Loucy (cell line): ENCODE data around the gene ANKRD63.

Experiments used
- H2AFZ ChIP-seq: fragments of 200-600 bp; sonication (generic); 2 replicates; pipeline ENCODE4 v1.6.0; 2016; ENCODE audit warnings: antibody characterized with exemption, mild to moderate bottlenecking, low read length, moderate library complexity
- H3F3A ChIP-seq: fragments of 200-600 bp; 2 replicates; pipeline ENCODE4 v1.6.0; 2016; ENCODE audit warnings: antibody characterized with exemption, low read depth, mild to moderate bottlenecking
- H3K27me3 ChIP-seq: fragments of 200-600 bp; sonication (generic); 2 replicates; pipeline ENCODE4 v1.6.1; 2014; ENCODE audit warnings: low read length, mild to moderate bottlenecking; ENCODE audit not compliant: insufficient read depth, poor library complexity, severe bottlenecking
- H3K36me3 ChIP-seq: fragments of 200-600 bp; sonication (generic); 2 replicates; pipeline ENCODE4 v1.6.1; 2016; ENCODE audit warnings: low read length; ENCODE audit not compliant: insufficient read depth
- H3K4me1 ChIP-seq: fragments of 200-600 bp; sonication (generic); 2 replicates; pipeline ENCODE4 v1.5.1; 2014; ENCODE audit warnings: low read length, mild to moderate bottlenecking; ENCODE audit not compliant: insufficient read depth, poor library complexity, severe bottlenecking
- H3K4me2 ChIP-seq: fragments of 200-600 bp; sonication (generic); 2 replicates; pipeline ENCODE4 v1.6.0; 2014; ENCODE audit warnings: antibody characterized with exemption, low read length, low read depth, mild to moderate bottlenecking; ENCODE audit not compliant: poor library complexity, severe bottlenecking
- H3K4me3 ChIP-seq: fragments of 200-600 bp; sonication (generic); 2 replicates; pipeline ENCODE4 v1.5.1; 2014; ENCODE audit warnings: low read length, mild to moderate bottlenecking, mixed read lengths; ENCODE audit not compliant: poor library complexity, severe bottlenecking
- H3K79me2 ChIP-seq: fragments of 200-600 bp; sonication (generic); 2 replicates; pipeline ENCODE4 v1.6.1; 2014; ENCODE audit warnings: low read length; ENCODE audit not compliant: insufficient read depth
- H3K9ac ChIP-seq: fragments of 200-600 bp; sonication (generic); 2 replicates; pipeline ENCODE4 v1.6.0; 2014; ENCODE audit warnings: mild to moderate bottlenecking, low read depth, low read length, moderate library complexity; ENCODE audit not compliant: poor library complexity, severe bottlenecking
- H3K9me2 ChIP-seq: fragments of 200-600 bp; sonication (generic); replicated peaks from 2 replicates; pipeline ENCODE4 v1.6.1; 2016; ENCODE audit warnings: low read depth, low read length, mixed read lengths
- H3K9me3 ChIP-seq: fragments of 200-600 bp; sonication (generic); 2 replicates; pipeline ENCODE4 v1.6.1; 2014; ENCODE audit warnings: mild to moderate bottlenecking, antibody characterized with exemption, low read length, low read depth; ENCODE audit not compliant: insufficient read depth
- H4K20me1 ChIP-seq: fragments of 200-600 bp; sonication (generic); 2 replicates; pipeline ENCODE4 v1.6.0; 2014; ENCODE audit warnings: antibody characterized with exemption, low read length, mild to moderate bottlenecking; ENCODE audit not compliant: insufficient read depth, poor library complexity, severe bottlenecking
- EZH2phosphoT487 ChIP-seq: fragments of 200-600 bp; IDR thresholded peaks from 2 replicates; pipeline ENCODE4 v1.6.1; 2018; ENCODE audit warnings: antibody characterized with exemption, mild to moderate bottlenecking, moderate library complexity, borderline replicate concordance
- TF ChIP-seq, protein P1 (sequence below): fragments of 200-600 bp; sonication (generic); conservative IDR thresholded peaks from 2 replicates; pipeline ENCODE4 v1.5.1; 2014; ENCODE audit warnings: mild to moderate bottlenecking, antibody characterized with exemption, low read length

ANKRD63 gene

DNA sequence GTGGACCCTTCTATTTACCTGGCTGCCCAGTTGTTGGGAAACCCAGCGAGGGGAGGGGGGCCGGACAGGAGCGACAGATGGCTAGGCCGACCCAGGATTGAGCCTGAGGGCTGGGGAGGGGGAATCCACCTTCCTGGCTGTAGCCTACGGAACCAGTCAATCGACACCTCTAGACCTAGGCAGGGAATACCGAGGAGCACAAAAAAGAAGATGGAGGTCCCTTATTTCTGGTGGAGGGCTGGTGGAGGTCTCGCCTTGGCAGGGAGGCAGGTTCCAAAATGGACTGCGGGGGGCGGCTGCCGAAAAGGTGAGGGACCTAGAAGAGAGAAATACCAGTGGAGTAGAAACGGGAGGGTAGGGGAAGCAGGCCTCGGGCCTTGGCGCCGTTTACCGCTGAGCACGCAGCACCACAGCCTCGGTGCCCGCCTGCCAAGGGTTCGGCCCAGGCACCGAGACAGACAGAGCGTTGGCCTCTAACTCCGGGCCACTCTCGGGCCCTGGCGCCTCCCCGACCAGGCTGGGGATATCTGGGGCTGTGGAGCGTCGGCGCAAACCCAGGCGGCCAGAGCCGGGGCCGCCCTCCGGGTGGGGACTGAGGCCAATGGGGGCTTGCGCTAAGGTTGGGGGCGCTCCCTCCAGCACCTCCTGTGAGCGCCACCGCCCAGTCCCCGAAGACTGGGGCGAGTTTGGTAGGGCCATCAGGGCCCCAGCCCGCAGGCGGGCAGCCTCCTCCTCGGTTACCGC lies 1.6 kb downstream of the ANKRD63 start:
- Histone ChIP-seq H3K36me3 (no peaks in the 10 kb centered on the region), H4K20me1 (no peaks in the 10 kb centered on the region), H3K9me2 (no peaks in the 10 kb centered on the region), H3K27me3 (no peaks in the 10 kb centered on the region), H2AFZ (no peak overlapping the region), H3F3A (0 out of 2 replicates have a peak, but pooled peaks cover 3% of the 10 kb centered on the region), H3K4me2 (no peak overlapping the region), H3K9ac (no peak overlapping the region), H3K9me3 (no peaks in the 10 kb centered on the region), H3K79me2 (no peaks in the 10 kb centered on the region), H3K4me1 (peaks cover 15% of the 10 kb centered on the region), H3K4me3 (no peak overlapping the region)
- TF ChIP-seq, protein P1, sequence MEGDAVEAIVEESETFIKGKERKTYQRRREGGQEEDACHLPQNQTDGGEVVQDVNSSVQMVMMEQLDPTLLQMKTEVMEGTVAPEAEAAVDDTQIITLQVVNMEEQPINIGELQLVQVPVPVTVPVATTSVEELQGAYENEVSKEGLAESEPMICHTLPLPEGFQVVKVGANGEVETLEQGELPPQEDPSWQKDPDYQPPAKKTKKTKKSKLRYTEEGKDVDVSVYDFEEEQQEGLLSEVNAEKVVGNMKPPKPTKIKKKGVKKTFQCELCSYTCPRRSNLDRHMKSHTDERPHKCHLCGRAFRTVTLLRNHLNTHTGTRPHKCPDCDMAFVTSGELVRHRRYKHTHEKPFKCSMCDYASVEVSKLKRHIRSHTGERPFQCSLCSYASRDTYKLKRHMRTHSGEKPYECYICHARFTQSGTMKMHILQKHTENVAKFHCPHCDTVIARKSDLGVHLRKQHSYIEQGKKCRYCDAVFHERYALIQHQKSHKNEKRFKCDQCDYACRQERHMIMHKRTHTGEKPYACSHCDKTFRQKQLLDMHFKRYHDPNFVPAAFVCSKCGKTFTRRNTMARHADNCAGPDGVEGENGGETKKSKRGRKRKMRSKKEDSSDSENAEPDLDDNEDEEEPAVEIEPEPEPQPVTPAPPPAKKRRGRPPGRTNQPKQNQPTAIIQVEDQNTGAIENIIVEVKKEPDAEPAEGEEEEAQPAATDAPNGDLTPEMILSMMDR, result no peak
- TF ChIP-seq EZH2phosphoT487, result no peak

DNA sequence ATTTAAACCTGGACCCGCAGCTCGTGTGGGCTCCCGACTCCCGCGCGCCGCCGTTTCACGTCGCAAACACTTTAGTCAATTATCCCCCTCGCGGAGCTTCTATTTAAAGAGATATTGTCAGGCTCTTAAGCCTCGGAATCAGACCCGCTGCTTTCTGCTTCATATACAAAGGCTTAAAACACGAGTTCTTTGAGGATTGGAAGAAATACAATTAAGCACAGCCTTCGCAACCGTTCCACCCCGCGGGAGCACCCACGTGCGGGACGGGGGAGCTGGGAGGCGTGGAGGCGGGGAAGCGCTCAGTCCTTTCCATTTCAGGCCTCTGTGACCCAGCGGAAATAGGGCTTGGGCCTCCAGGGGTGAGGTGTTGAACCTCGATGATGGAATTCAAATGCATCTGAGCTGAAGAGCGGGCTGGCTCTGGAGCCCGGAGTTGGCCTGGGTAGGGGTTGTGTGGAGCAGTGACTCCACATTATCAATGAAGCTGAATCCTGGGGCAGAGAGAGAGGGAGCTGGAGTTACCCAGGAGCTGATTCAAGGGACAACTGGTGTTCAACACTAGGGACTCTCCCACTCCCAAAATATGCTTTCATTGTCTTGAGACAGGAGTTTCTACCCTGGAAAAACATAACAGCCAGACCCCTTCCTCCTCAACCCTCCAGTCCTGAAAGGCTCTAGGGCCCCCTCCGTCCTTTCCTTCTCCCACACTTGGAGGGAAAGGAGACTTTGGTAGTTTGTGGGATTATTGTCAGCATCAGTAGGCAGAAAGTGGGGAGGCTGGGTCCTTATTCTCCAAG lies 2.4 kb downstream of the ANKRD63 start:
- Histone ChIP-seq H2AFZ (no peak overlapping the region), H3K27me3 (no peaks in the 10 kb centered on the region), H3K4me1 (peaks cover 18% of the 10 kb centered on the region), H3K79me2 (no peaks in the 10 kb centered on the region), H3K9me2 (no peaks in the 10 kb centered on the region), H3K36me3 (no peaks in the 10 kb centered on the region), H3F3A (0 out of 2 replicates have a peak, but pooled peaks cover 3% of the 10 kb centered on the region), H4K20me1 (no peaks in the 10 kb centered on the region), H3K9ac (no peak overlapping the region), H3K4me2 (no peak overlapping the region), H3K4me3 (no peak overlapping the region), H3K9me3 (no peaks in the 10 kb centered on the region)
- TF ChIP-seq, protein P1, result no peak
- no peak for TF ChIP-seq EZH2phosphoT487

DNA sequence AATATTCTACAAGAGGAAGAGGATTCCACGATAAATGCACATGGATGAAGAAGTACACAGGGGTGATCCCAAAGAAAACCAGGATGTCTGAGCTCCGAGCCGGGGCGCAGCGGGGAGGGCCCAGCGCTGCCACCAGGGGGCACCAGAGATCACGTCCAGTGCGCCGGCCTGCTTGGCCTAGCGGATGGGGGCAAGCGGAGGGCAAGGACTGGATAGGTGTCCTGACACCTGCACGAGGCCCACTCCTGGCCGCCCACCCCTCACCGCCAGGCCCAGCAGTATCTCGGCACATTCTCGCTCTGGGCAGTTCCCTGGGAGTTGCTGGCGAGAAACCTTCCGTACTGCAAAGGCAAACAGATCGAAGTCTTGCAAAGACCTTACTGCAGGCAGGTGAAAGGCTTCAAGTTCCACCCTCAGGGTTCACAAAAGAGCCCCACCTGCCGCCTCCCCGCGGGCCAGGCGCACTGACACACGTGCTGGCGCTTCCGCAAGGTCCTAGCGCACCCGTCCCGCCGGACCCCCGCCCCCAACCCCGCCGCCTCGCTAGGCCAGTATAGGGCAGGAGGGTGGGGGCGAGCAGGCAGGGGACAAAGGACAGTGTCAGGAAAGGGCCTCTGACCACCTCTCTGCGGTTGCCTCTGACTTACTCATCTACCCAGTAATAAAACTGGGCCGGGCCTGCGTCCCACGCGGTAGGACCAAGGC lies 3.3 kb downstream of the ANKRD63 start:
- H3K9me2 ChIP-seq, result no peaks in the 10 kb centered on the region
- peaks cover 18% of the 10 kb centered on the region for H3K4me1 ChIP-seq
- H3K9ac ChIP-seq, result no peak overlapping the region

More for the DNA sequence above, 3.3 kb downstream of the ANKRD63 start:
- TF ChIP-seq, protein P1, result peak; percentile 99
- TF ChIP-seq EZH2phosphoT487, result no peak
- H3K27me3 ChIP-seq, result no peaks in the 10 kb centered on the region
- peak overlapping the region; percentile 45; the same call in 1 of the 2 replicates for H2AFZ ChIP-seq
- no peaks in the 10 kb centered on the region for H3K36me3 ChIP-seq
- H3K4me3 ChIP-seq, result no peak overlapping the region
- H4K20me1 ChIP-seq, result no peaks in the 10 kb centered on the region
- no peaks in the 10 kb centered on the region for H3F3A ChIP-seq
- no peaks in the 10 kb centered on the region for H3K9me3 ChIP-seq
- H3K4me2 ChIP-seq, result peak overlapping the region; percentile 19
- H3K79me2 ChIP-seq, result no peaks in the 10 kb centered on the region
